Activated CD4-positive, alpha-beta T cell treated with anti-CD3 and anti-CD28 coated beads, Interleukin-10, Interleukin-2, amounts not matched to agents 100 ng/mL and 50 ng/mL, durations not matched to agents 16 hours and 8 hours (primary cell): ENCODE data around the gene COA4.
"Not testable (repeated sequence)": the region's sequence is repeated elsewhere in the genome, so short reads cannot be mapped to it uniquely, and the experiment has no call there.

Source experiments
- DNase-seq: peaks from one replicate; pipeline ENCODE4 v3.0.0-alpha.2; 2020

Gene COA4

DNA sequence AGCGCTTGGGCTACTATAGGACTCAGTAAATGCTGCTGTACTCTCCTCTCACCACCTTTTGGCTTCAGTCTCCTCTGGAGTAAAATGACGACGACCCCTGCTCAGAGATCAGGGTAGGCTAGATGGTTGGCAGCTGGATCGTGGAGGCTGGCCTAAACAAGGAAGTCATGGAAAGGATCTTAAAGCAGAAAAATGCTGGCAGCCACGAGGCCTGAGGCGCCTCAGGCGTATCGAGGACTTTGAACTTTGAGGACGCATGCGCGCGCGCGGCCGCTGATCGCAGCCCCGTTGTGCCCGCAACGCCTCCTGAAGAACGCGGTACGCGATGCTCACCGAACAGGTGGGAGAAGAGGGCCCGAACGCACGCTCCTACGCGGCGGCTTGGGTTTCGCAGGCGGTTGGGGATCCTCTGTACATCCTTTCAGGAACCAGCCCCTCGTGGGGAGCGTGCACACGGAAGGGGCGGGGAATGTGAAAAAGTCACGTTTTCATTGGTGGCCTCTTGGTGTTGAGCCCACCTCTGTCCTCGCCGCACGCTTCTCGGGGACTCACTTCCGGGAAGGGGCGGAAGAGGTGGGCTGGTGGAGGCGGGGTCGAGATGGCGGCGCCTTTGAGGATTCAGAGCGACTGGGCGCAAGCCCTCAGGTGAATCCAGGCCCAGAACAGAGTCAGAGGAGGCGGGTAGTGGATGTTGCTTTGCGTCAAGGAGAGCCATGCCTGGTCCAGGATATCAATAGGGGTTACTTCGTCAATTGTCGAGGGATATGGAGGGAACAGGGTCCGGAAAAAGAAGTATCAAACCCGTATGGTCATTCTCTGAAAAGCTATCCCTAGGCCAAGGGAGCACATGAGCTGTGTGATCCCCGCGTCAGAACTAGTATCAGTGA is at the start of gene COA4, which contains the start of gene PAAF1:
Gene COA4, minus strand, starts transcription at position 423 of the 887 bp plus-strand sequence. CDS start 3,468 bp downstream, outside the sequence.
Gene PAAF1, plus strand, starts transcription at position 576 of the 887 bp plus-strand sequence. Its CDS starts 23 bp downstream, at position 599.
- DNase-seq, result peak; percentile 98

DNA sequence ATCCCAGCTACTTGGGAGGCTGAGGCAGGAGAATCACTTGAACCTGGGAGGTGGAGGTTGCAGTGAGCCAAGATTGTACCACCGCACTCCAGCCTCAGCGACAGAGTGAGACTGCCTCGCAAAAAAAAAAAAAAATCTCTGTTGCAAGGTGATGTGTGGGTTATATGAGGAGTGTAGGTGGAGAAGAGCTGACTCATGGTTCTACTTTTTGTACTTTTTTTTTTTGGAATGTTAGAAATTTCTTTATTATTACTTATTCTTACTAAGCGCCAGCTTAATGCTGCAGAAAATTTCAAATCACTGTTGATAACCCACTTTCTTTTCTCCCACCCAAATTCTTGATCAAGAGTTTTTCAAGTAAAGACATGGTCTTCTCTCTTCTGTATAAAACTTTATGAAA is 44.5 kb upstream of the COA4 start:
- no peak for DNase-seq

DNA sequence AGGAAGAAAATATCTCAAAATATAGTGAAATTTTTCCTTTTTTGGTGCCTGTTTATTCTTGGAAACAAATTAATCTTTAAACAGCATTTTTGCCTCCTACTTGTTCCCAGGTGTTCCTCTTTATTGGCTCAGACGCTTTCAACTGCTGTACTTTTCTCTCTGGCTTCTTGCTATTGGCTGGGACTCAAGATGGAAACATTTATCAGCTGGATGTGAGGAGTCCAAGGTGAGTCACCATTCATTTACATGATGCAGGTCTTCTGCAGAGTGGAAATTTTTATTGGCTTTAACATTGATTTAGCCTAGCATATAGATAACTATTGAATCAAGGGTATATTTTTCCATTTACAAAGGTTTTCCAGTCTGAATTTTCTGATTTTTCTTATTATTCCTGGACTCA is 39.8 kb upstream of the COA4 start:
- no peak for DNase-seq

DNA sequence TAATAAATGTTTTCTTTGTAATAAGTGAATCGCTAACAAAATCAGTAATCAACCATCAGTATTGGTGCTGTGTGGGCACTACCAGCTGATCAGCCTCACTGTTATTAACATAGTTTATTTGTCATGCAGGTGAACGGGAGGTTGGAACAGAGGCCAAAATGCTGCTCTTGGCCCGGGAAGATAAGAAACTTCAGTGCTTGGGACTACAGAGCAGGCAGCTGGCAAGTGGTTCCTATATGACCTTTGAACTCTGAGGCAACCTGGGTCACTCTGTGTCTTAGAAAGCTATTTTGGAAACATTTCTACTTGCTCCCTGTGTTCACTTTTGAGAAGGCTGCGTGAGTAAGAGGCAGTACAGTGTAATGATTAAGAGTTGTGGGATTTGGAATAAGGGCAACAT is 37.6 kb upstream of the COA4 start:
- DNase-seq, result no peak

DNA sequence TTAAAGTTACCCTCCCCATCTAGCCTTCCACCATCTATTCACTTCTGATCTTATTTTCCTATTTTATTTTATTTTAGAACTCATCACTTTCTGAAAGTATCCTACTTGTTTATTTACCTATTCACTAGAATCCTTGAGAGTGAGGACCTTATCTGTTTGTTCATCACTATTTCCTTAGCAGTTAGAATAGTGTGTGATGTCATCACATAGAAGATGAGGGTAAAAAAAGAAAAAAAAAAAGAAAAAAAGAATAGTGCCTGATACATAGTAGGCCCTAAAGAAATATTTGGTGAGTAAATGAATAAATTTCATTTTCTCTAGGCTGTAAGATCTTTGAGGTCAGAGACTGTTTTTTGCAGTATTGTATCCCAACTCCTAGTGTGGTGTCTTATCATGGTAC is 36.8 kb upstream of the COA4 start:
- no peak for DNase-seq

DNA sequence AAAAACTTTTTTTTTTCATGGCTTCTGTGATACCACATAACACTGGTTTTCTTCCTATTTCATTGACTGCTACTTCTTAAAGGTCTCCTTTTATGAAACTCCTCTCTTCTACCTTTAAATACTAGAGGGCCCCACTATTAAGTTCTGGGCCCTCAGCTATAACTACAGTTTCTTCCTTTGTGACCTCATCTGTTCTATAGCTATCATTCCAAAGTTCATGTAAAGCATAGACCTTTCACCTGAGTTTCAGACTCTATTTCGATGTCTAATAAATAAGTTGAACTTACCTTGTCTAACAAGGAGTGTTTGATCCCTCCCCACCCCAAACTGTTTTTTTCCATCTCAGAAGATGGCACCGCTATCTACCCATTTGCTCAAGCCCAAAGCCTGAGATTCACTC is 35.4 kb upstream of the COA4 start:
- DNase-seq, result no peak

DNA sequence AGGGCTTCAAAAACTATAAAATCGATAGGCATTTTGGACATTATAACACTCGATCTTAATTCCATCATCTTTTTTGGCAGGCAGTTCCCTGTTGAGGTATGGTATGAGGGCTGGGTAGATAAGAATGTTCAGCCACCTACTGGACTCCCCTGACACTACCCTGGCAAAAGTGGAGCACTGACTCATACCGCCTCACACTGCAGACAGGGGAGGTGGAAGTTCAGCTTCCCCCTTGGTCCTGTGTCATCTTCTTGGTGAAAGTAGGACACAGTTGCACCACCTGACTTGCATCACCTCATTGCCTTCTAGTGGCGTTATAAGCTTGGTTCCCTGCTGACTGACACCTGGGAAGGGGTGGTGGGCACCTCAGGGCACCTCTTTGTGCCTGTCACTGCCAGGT is 30.5 kb upstream of the COA4 start:
- DNase-seq, result peak; percentile 40

DNA sequence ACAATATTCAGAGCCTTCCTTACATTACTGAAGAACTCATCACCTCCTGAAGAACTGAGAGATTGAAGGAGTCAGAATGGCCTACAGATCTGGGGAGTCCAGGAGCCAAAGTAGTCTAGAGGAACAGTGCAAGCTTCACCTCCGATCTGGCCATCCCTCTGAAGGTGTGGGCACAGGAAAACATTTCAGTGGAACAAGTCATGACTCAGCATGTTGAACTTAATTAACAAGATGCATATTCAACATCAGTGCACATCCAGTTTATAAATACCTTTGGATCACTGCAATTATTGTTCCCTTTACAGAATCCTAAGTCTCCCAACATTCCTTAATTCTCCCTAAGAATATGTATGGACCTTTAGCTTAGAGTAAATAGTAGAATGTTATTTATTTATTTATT is 25.7 kb upstream of the COA4 start:
- DNase-seq, result no peak

DNA sequence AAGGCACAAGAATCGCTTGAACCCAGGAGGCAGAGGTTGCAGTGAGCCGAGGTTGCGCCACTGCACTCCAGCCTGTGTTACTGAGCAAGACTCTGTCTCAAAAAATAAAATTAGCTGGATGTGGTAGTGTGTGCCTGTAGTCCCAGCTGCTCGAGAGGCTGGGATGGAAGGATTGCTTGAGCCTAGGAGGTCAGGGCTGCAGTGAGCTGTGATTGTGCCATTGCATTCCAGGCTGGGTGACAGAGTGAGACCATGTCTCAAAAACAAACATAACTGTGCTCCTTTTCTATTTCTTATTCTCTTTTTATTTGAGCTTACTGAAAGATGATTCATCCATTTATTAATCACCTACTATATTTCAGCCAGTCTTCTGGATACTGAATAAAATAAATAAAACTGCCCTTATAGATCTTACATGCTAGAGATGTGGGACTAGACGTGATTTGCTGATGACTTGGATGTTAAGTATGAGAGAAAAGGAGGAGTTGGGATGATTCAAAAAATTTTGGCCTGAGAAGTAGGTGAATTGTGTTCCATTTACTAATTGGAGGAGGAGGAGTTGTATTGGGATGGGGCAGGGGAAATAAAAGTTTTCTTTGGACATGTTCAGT is 18.2 kb upstream of the COA4 start:
- no peak for DNase-seq

DNA sequence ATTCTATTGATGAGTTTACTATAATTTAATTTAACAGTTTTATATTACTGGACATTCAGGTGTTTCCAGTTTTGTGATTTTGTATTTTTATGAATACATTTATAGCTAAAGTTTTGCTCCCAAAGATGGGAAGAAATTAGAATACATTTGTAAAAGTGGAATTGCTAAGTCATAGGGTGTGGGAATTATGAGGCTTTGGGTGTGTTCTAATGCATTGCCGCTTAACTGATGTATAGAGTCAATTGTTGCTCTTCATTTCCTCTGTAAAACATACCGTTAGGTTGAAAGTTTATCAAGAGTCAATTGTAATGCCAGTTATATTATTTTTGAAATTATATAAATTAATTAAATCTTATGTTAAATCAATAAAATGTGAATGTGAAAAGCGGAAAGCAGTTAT is 16.4 kb upstream of the COA4 start:
- no peak for DNase-seq

DNA sequence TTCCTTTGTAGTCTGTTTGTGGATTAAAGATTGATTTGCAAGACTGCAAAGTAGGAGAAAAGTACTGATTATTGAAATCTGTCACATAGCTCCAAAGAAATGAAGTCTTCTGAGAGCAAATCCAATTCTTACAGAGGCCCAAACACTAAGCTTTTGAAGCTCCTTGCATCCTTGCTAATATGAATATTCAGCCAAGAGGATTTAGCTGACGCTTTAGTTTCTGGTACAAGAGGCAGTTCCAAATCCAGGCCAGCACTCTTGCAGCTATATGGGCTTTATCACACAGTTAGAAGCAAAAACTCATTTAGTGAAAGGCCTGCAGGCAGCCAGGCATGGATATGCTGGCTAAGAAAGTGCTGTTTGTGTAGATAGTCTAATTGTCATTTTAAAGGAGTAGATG is 12.9 kb upstream of the COA4 start:
- no peak for DNase-seq

DNA sequence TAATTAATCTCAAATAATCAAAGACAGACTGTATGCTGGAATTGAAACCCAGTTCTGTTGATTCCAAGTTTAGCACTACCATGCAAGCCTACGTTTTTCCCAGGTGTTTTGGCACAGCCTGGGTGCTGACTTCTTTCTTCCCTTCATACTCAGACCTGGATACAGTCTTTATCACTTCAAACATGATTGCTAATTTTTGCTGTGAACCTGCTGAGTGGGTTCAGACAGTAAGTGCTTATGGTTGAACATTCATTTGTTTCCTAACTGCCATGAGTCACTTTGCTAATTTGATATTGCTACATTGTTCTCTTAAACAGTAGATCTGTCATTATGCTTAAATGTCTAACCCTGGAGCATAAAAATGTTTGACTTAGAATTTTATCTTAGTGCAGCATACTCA is 12.4 kb upstream of the COA4 start:
- peak; percentile 39 for DNase-seq

DNA sequence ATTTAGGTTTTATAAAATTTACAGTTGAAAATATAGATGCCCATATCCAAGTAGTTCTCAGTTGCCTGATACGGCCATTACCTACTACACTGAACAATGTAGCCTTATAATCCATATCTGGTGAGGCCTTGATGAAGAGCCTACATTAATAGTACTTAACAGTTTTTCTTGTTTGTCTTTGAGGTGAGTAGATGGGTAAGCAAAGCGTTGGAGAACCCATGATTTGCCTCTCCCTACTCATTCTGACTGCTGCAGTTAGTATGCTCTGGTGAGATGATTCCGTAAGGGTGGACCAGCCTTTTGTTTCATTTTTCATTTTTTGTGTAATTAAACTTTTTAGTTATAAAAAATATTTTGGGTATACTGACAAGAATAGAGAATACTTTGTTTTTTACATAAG is 11.6 kb upstream of the COA4 start:
- DNase-seq, result no peak

DNA sequence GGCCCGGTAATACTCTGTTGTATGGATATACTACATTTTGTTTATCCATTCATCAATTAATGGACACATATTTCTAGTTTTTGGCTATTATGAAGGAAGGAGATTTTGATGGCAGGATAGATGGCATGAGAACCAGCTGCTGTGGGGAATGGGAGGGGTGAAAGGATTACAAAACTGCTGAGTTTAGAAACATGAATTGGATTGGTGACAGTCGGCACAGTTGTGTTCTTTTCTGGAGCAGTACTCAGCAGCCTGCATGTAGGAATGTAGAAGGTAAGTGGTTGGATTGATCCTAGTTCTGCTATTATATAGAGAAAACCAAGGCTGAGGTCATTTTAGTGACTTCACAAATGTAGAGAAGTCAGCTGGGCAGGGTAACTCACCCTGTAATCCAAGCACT is 7.2 kb upstream of the COA4 start:
- no peak for DNase-seq

DNA sequence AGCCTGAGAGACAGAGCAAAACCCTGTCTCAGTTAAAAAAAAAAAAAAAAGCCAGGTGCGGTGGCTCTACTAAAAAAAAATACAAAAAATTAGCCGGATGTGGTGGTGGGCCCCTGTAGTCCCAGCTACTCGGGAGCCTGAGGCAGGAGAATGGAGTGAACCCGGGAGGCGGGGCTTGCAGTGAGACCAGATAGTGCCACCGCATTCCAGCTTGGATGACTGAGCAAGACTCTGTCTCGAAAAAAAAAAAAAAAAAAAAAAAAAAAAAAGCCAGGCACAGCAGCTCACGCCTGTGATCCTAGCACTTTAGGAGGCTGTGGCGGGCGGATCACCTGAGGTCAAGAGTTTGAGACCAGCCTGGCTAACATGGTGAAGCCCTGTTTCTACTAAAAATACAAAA is 3.8 kb upstream of the COA4 start:
- DNase-seq, result not testable (repeated sequence)

DNA sequence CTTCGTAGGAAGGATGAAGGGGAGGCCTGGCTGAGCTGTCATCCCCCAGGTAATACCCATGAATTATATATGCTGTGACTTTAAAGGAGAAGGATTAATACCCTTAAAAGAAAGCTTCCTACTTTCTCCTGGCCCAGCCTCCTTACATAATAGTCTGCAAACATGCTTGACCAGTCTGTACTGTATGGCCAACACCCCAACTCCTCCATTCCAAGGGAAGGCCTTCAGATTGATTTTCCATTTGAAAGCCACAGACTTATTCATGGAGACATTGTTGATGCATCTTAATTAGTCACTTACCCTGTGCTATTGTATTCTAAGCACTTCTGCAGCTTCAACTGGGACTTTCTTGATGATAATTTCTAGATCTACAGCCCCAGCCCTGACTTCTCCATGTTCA is 2.1 kb upstream of the COA4 start:
- no peak for DNase-seq

DNA sequence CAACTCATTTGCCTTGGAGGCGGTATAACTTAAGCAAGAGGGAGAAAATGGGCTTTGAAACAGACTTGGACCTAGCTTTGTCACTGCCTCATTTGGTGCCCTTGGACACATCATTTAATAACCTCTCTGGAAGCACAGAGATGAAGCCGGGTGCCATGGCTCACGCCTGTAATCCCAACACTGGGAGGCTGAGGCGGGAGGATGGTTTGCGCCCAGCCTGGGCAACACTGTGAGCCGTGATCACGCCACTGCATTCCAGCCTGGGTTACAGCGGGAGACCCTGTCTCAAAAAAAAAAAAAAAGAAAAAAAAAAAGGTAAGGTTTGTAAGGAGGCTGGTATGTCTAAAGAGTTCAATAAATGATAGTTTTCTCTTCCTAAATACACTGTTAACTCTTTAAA is 806 bp downstream of the COA4 start:
- no peak for DNase-seq

DNA sequence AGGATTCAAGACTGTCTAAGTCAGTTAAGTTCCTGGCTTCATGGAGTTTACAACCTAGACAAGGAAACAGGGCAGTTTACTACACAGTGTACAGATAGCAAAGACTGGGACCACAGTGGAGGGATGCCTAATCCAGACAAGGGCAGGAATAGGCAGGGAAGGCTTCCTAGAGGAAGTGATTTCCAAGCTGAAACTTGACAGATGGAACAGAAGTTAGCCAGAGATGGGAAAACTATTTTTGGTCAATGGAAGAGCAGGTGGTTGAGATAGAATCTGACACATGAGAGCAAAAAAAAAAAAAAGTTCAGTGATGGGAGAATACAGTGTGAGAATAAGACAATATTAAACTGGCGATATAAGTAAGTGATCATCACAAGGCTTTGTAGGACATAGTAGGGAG is 1.3 kb downstream of the COA4 start:
- no peak for DNase-seq

DNA sequence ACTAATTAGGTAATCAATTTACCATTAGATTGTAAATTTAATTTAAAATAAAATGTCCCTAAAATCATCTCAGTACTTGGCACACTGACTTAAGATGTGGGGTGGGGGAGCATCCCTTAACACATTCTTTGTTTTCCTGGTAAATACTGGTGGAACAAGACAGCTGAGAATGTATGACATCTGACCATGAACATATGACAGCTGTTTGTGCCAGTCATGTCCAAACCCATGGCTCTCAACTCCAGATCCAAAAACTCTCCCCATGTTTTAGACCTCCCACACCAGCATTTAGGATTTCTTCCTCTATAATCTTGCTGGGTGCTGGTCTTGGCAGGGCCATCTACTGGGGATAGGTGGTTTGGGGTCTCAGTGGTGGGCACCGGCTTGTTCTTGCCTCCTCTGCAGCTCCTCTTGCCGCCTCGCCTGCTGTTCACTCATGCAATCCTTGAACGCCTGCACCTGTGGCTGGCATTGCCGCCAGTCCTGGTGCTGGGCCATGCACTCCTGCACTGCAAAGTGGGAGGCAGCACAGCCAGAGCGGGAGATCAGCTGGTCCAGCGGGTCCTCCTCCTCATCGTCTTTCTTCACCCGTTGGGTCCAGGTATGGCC is 3.8 kb downstream of the COA4 start:
- DNase-seq, result no peak

DNA sequence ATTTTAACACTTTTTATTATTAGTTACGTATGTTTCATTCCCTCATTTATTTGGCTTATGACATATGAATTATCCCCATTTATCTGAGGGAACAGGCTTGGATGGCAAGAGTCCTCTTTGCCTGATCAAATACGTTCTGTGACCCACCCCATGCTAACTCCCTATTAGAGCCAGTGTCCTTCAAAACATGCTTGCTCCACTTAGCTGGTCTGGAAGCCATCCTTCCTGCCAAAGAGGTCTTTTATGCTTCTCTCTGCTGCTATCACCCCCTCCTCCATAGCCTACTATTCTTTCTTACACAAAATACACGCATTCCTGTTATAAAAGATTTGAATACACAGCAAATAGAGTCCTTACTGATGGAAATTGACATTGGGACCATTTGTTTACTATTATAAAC is 6.4 kb downstream of the COA4 start:
- no peak for DNase-seq

DNA sequence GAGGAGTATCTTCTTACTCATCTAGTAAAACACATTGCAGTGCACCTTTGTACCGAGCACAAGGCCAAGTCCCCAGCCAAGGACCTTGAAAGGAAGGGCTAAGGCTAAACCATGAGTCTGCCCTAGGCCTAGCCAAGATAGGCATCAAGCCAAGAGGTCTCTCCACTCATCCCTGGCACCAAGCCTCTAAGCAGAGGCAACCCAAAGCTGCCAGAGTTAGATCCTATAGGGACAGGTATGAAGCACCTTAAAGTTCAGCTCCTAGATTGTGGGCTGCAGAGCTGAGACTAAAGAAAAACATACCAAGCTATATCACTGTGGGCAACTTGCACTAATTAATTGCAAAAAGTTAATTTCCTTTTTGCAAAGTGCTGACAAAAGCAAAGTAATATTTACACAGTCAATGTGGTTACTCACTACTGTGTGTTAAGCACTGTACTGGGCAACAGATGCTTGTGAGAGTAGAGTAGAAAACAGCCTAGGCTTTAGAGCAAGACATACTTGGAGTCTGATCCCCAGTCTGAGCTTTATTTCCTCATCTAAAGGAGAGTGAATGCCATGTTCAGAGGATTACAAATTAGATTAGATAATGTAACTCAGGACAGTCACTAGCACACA is 7.2 kb downstream of the COA4 start:
- no peak for DNase-seq

DNA sequence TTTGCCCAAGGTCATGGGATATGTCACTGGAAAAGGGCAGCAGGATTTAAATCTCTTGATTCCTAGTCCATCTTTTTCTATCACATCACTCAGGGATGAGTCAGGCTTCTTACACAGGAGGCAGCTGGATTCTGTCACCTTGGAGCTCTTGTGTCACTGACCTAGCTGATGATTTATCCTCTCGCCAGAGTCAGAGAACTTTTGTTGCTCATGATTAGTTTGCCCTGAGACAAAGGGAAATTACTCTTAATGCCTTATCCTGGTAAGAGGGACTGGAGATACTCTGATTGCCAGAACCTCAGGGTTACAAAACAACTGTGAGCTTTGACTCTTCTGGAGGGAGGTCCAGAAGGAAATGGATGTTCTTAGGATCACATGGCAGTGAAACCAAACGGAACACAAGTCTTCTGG is 10.1 kb downstream of the COA4 start:
- no peak for DNase-seq

DNA sequence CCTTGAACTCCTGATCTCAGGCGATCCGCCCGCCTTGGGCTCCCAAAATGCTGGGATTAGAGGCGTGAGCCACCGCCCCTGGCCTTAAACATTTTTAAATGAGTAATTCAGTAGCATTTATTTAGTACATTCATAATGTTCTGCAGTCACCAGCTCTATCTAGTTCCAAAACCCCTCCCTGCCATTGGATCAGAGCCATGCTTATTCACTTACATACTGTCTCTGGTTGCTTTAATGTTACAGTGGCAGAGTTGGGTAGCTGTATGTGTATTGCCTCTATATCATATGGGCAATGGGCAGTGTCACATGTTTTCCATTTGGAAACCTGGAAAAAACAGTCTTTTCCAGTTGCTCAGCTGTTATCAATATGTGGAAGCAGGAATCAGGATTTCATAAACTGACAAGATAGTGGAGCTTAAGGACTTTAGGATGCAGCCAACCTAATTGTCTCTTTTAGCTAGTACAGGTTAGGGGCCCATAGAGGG is 10.5 kb downstream of the COA4 start:
- no peak for DNase-seq
